ENCODE results near the gene API5. TPM values are rescaled to one million over a fixed set of nuclear protein-coding genes. Genes with fewer than 3 reads are reported as not detected.

The API5 gene
- total RNA-seq, 1 experiment from 2014 or later: 122 TPM

DNA sequence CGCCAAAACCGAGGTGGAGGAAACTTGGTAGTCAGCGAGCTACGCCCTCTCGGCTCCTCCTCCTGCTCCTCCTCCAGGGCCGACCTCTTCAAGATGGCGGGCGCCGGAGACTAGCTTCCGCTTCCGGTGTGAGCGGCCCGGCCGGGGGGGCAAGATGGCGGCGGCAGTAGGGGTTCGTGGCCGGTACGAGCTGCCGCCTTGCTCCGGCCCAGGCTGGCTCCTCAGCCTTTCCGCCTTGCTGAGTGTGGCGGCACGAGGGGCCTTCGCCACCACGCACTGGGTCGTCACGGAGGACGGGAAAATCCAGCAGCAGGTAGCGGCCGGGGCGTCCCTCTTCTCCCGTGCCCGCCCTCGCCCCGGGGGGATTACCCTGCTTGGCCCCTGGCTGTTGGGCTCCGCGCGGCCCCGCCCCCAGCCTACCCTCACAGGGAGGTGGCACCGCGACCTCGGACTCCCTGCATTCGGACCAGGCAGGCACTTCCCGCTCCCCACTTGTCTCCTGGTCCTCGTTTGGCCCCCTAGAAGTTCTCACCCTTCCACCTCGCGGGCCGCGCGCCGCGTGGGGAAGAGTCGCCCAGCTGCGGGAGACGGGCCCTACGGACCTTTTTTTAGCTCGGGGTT, 47.1 kb downstream of the API5 start, which contains the start of gene TTC17:
TTC17 (plus strand) TSS at position 120 of the 621 bp plus-strand sequence; CDS start at position 155, 35 bp downstream.
- POLR2A ChIA-PET: interaction anchor here (0.6 to 1.5 kb wide), 4 partner anchors 9 to 47 kb away, joined by 3 to 5 read pairs (median 4); partner anchors contain the start of gene API5
- CTCF ChIA-PET: interaction anchor here (0.9 to 1.5 kb wide), 5 partner anchors 44 to 214 kb away, joined by 3 to 6 read pairs (median 3); partner anchors contain the start of gene API5
- Histone ChIP-seq H3K4me3 (replicated peaks in 1 of 2; ENCODE audit: low read depth in 1 of 2, low read length in 2 of 2) (peak within 1 kb of the TSS; percentile 87 to 97), H3K9me2 (ENCODE audit: insufficient read depth) (no peaks in the 10 kb centered on the region), H3K9ac (ENCODE audit: low read length) (peak within 1 kb of the TSS; percentile 90), H3K79me2 (ENCODE audit: insufficient read depth, low read length) (peaks cover 51% of the 10 kb centered on the region), H3K27me3 (ENCODE audit: insufficient read depth, low read length) (no peaks in the 10 kb centered on the region), H3K9me3 (ENCODE audit: control insufficient read depth in 1 of 2, insufficient read depth in 1 of 2, low read depth in 1 of 2, low read length in 2 of 2) (no peaks in the 10 kb centered on the region), H3K36me3 (ENCODE audit: control insufficient read depth in 1 of 2, insufficient read depth in 2 of 2, low read length in 2 of 2) (no peaks in the 10 kb centered on the region), H4K20me1 (ENCODE audit: insufficient read depth) (no peaks in the 10 kb centered on the region), H2AFZ (ENCODE audit: low read depth, low read length, poor library complexity, severe bottlenecking) (peak within 1 kb of the TSS; percentile 88), H3K27ac (ENCODE audit: low read depth, low read length) (peak within 1 kb of the TSS; percentile 86), H3K4me2 (ENCODE audit: low read length) (peak within 1 kb of the TSS; percentile 92), H3K4me1 (ENCODE audit: control insufficient read depth in 1 of 2, insufficient read depth in 2 of 2, low read length in 2 of 2) (peaks cover 3 to 20% of the 10 kb centered on the region in 2 experiments; a peak in 3 of 4 replicates)
- no TSS peak for BruUV-seq (replicated peaks)
- intact Hi-C loops (cut with micrococcal nuclease): loop anchor here (1.0 kb wide), 1 partner anchor 48 kb away; the partner anchor contains the start of gene API5
- ATAC-seq: peak; percentile 94
- TF ChIP-seq POLR2A (IDR thresholded peaks at IDR 0.05; ENCODE audit: borderline replicate concordance, extremely low read depth, insufficient read depth, insufficient read length): peak; percentile 79
- peak; percentile 94 for TF ChIP-seq POLR2AphosphoS5 (IDR thresholded peaks at IDR 0.05; ENCODE audit: low read depth, low read length)
- TF ChIP-seq ZBTB33 (IDR thresholded peaks at IDR 0.05; ENCODE audit: extremely low read depth, insufficient replicate concordance, low read length): no peak
- no peak for TF ChIP-seq EZH2phosphoT487 (IDR thresholded peaks at IDR 0.05; ENCODE audit: borderline replicate concordance)
- TF ChIP-seq EGR1 (IDR thresholded peaks at IDR 0.05; ENCODE audit: low read depth): peak; percentile 81
- peak; percentile 76 for TF ChIP-seq SIN3A (IDR thresholded peaks at IDR 0.05; ENCODE audit: low read depth)
- peak; percentile 85 for TF ChIP-seq ZFX (IDR thresholded peaks at IDR 0.05)
- TF ChIP-seq ELF1 (IDR thresholded peaks at IDR 0.05; ENCODE audit: borderline replicate concordance, low read depth): peak; percentile 63
- TF ChIP-seq, protein P1, sequence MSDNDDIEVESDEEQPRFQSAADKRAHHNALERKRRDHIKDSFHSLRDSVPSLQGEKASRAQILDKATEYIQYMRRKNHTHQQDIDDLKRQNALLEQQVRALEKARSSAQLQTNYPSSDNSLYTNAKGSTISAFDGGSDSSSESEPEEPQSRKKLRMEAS (IDR thresholded peaks at IDR 0.05): peak; percentile 50
- TF ChIP-seq JUND (IDR thresholded peaks at IDR 0.05): no peak
- peak; percentile 98 for TF ChIP-seq YY1 (IDR thresholded peaks at IDR 0.05; ENCODE audit: extremely low read depth, insufficient replicate concordance, low read depth, low read length)
- TF ChIP-seq TCF7L2 (IDR thresholded peaks at IDR 0.05; ENCODE audit: borderline replicate concordance, extremely low read depth, insufficient read depth, insufficient read length): no peak
- RAD21 ChIA-PET (ENCODE audit: low non-redundant PET in 1 of 2, low total read pairs in 2 of 2, uncharacterized antibody in 2 of 2, unreplicated experiment in 2 of 2): interaction anchor here in 1 of 2 experiments (1.3 kb wide), 1 partner anchor 47 kb away, joined by 4 read pairs; the partner anchor contains the start of gene API5
- DNase-seq (ENCODE audit: low read depth, low spot score): peak; percentile 77
